GM13977 (cell line): ENCODE data around the gene CACUL1.

Experiments
- DNase-seq: peaks from one replicate; pipeline ENCODE4 v3.0.0; 2012; ENCODE audit warnings: low spot score
- in situ Hi-C: fragments of 300-500 bp; cut with MboI; formaldehyde crosslinking; loops from one replicate; pipeline ENCODE4 v1.12.0; 2022; ENCODE audit warnings: low sequenced_read_pairs, low pct_unique_long_range_greater_than_20kb, mixed read lengths, inconsistent platforms; ENCODE audit not compliant: unreplicated experiment
- TF ChIP-seq, protein P1 (sequence below): IDR thresholded peaks from 2 replicates; pipeline ENCODE4 v1.5.1; 2012; ENCODE audit warnings: mild to moderate bottlenecking, control low read depth; ENCODE audit not compliant: insufficient read depth; ENCODE audit errors: extremely low read depth, missing control alignments

CACUL1 gene

DNA sequence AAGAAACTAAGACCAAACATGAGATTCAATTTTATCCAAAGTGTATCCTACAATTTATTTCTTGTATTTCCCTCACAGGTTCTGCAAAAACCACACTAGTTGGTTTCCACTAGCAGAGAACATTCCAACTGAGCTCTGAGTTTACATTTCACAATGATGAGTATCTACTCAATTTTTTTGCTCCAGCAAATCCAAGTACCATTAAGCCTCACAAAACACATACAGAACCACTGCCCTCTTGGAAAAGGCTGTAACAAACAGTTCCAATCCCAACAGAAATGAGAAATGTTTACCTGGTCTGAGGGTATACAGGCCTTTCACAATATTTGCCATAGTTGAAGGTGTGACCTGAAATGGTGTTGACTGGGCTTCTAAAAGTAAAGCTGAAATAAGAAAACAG, 59.9 kb downstream of the CACUL1 start:
- no peak for DNase-seq
- in situ Hi-C loops = no loop called here
- TF ChIP-seq, protein P1, sequence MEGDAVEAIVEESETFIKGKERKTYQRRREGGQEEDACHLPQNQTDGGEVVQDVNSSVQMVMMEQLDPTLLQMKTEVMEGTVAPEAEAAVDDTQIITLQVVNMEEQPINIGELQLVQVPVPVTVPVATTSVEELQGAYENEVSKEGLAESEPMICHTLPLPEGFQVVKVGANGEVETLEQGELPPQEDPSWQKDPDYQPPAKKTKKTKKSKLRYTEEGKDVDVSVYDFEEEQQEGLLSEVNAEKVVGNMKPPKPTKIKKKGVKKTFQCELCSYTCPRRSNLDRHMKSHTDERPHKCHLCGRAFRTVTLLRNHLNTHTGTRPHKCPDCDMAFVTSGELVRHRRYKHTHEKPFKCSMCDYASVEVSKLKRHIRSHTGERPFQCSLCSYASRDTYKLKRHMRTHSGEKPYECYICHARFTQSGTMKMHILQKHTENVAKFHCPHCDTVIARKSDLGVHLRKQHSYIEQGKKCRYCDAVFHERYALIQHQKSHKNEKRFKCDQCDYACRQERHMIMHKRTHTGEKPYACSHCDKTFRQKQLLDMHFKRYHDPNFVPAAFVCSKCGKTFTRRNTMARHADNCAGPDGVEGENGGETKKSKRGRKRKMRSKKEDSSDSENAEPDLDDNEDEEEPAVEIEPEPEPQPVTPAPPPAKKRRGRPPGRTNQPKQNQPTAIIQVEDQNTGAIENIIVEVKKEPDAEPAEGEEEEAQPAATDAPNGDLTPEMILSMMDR = no peak

DNA sequence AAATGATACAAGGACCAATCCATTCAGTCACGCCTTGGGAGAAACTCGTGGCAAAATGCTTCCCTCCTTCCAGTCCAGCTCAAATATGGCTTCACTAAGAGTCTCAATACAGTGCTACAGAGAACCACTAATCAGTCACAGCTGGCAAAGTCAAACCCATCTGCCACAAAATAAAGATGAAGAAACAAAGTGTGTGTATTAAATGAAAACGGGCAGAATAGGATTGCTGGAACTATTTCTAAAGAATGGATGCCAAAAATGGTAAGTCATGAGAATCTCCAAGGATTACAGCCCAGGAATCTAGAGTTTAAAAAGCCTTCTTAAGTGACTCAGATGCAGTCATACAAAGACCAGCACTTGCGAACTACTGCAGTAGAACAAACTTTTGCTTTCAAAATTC, 61.9 kb downstream of the CACUL1 start:
- in situ Hi-C loops = no loop called here
- TF ChIP-seq, protein P1 = no peak
- no peak for DNase-seq

DNA sequence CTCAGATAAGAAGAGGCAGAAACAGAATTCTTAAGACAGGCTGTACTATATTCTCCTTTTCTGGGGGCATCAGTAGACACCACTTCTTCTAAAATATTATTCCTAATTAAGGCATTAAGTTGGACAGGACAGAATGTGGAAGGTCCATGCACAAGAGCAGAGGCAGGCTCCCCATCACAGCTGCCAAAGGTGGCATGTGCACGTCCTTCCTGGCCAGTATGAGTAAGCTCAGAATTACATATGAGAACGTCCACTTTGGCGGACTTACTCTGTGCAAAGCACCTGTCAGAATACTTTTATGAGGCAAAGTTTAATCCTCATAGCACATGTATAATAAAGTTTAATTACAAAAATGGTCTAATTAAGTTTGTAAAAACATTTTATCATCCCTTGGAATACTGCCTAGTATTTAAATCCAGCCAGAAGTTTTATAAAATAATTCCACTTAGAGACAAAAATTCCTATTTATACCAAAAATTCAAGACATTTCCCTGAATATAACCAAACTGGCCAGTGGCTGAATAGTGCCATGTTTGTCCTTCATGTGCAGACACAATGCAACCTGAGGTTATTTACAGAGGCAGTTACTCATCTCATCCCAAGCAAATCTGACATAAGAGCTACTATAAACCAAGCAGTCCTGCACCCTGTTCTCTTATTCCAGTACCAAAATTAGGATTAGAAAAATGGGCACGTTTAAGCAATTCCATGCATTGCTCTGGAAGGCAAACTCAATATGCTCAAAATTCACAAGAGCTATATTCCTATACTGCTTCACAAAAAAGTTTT, 65.5 kb downstream of the CACUL1 start:
- in situ Hi-C loops = no loop called here
- TF ChIP-seq, protein P1 = no peak
- DNase-seq = no peak

DNA sequence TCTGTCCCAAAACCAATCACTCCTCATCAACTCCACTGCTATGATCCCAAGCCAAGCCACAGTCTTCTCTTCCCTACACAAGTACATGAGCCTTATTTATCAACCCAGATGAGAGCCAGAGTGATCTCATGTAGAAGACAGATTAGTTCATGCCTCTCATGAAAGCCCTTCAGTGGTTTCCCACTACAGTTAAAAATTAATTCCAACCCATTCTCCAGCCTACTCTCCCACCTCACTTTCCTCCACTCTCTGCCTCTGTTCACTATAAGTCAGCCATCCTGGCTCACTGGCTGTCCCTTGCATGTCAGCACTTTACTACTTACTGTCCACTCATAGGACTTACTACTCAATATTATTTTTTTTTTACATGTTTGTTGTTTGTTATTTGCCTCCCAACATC, 67.3 kb downstream of the CACUL1 start:
- in situ Hi-C loops = no loop called here
- TF ChIP-seq, protein P1 = no peak

DNA sequence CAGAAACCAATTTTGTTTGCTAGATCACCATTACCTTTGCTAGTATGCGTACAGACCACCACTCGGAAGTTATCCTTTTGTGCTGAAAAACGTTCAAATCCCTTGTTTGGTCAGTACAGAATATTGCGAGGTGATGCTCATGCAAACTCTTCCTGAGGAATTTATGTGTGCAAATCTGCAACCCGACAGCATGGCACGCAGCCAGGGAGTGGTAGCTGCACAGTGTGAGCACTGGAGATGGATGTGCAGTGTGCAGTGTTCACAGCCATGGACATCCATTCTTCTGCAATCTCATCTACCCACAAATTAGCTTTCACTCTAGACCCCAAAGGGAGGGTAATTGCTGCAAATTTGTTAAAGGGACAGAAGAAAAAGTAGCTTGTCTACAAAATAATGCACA, 72.2 kb downstream of the CACUL1 start:
- no peak for DNase-seq
- TF ChIP-seq, protein P1 = no peak
- in situ Hi-C loops = no loop called here

More for the DNA sequence above, 67.3 kb downstream of the CACUL1 start:
- no peak for DNase-seq

DNA sequence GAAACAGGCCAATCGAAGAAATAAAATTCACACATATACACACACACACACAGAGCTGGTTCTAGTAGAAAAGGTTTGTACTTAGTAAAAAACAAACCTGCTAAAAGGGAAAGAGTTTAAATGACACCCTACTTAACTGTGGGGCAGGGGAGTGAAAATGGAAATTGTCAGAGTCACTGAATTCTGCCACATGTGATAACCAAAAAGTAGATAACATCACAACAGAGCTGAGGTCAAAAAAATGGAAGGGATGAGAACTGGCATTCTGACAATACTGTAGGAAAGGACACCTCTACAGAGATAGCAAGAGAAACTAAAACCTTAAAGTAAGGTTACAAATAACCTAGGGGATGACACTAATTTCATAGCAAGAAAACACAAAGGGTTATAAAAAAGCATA, 74.6 kb downstream of the CACUL1 start:
- in situ Hi-C loops = no loop called here
- TF ChIP-seq, protein P1 = no peak
- DNase-seq = no peak
